Fibroblast of pulmonary artery (primary cell): ENCODE measurements around the gene NAA38.
A peak's percentile ranks its signal among the peaks of the same experiment; 100 is the strongest.

ENCODE experiments used
- DNase-seq: peaks from one replicate; pipeline ENCODE4 v3.0.0-alpha.2; 2010; ENCODE audit warnings: low read depth
- H3K4me3 ChIP-seq: replicated peaks from 2 replicates; pipeline ENCODE4 v1.5.1; 2011; ENCODE audit warnings: low read depth, mild to moderate bottlenecking, control low read depth, low read length, moderate library complexity
- CTCF ChIP-seq: IDR thresholded peaks from 2 replicates; pipeline ENCODE4 v1.5.1; 2011; ENCODE audit warnings: mild to moderate bottlenecking, control low read depth, low read length, inconsistent platforms; ENCODE audit errors: missing control alignments

The NAA38 gene

GRCh38 chr17:7848131-7848579 is 9.2 kb downstream of the NAA38 start:
- DNase-seq, result no peak
- no peak for TF ChIP-seq CTCF
- H3K4me3 ChIP-seq, result no peak overlapping the region

- TF ChIP-seq CTCF, result no peak
- H3K4me3 ChIP-seq, result no peak overlapping the region
- DNase-seq, result no peak
Observed at GRCh38 chr17:7846765-7847661, 10.3 kb downstream of the NAA38 start.

GRCh38 chr17:7846063-7846735 is 11.2 kb downstream of the NAA38 start:
- H3K4me3 ChIP-seq, result no peak overlapping the region
- no peak for DNase-seq
- no peak for TF ChIP-seq CTCF

GRCh38 chr17:7845359-7846062 is 11.8 kb downstream of the NAA38 start:
- DNase-seq, result no peak
- peak overlapping the region; percentile 81 for H3K4me3 ChIP-seq
- no peak for TF ChIP-seq CTCF

GRCh38 chr17:7844292-7845154 is 12.8 kb downstream of the NAA38 start:
- TF ChIP-seq CTCF, result no peak
- peak; percentile 96 for DNase-seq
- peak overlapping the region; percentile 81 for H3K4me3 ChIP-seq

GRCh38 chr17:7843536-7844291 is 13.6 kb downstream of the NAA38 start:
- TF ChIP-seq CTCF, result no peak

More at GRCh38 chr17:7843536-7844291, 13.6 kb downstream of the NAA38 start:
- peak overlapping the region; percentile 81 for H3K4me3 ChIP-seq
- DNase-seq, result peak; percentile 92
